ENCODE data around the gene GUCY1B1. TPM values are rescaled to one million over a fixed set of nuclear protein-coding genes. Genes with fewer than 3 reads are reported as not detected.
A peak's percentile ranks its signal among the peaks of the same experiment; 100 is the strongest.

The GUCY1B1 gene
- total RNA-seq, 1 donor from 2014 or later, result 2.1 TPM

DNA sequence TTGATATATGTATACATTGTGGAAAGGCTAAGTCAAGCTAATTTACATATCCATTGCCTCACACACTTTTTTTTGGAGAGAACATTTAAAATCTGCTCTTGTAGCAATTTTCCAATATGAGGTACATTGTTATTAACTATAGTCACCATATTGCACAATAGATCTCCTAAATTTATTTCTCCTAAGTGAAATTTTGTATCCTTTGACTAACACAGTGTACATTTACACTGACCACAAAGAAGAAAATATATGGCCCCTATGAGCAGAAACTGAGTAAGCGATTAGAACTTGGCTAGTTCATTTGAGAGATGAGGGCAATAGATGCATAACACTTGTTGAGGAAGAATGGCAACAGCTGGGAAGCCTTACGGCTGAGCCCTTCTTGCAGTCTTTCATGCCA is 20.3 kb upstream of the GUCY1B1 start:
- DNase-seq (ENCODE audit: low read depth) (no peak), FAIRE-seq (no peak)
- H3K4me3 ChIP-seq (ENCODE audit: low read depth, low read length), result no peak overlapping the region
- TF ChIP-seq, protein P1, sequence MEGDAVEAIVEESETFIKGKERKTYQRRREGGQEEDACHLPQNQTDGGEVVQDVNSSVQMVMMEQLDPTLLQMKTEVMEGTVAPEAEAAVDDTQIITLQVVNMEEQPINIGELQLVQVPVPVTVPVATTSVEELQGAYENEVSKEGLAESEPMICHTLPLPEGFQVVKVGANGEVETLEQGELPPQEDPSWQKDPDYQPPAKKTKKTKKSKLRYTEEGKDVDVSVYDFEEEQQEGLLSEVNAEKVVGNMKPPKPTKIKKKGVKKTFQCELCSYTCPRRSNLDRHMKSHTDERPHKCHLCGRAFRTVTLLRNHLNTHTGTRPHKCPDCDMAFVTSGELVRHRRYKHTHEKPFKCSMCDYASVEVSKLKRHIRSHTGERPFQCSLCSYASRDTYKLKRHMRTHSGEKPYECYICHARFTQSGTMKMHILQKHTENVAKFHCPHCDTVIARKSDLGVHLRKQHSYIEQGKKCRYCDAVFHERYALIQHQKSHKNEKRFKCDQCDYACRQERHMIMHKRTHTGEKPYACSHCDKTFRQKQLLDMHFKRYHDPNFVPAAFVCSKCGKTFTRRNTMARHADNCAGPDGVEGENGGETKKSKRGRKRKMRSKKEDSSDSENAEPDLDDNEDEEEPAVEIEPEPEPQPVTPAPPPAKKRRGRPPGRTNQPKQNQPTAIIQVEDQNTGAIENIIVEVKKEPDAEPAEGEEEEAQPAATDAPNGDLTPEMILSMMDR (IDR thresholded peaks at IDR 0.05; ENCODE audit: insufficient read depth, low read length, severe bottlenecking), result no peak
- H3K27me3 ChIP-seq (ENCODE audit: control insufficient read depth, insufficient read depth, low read length), result no peaks in the 10 kb centered on the region
- no peaks in the 10 kb centered on the region for H3K36me3 ChIP-seq (ENCODE audit: control insufficient read depth, insufficient read depth, low read length)

DNA sequence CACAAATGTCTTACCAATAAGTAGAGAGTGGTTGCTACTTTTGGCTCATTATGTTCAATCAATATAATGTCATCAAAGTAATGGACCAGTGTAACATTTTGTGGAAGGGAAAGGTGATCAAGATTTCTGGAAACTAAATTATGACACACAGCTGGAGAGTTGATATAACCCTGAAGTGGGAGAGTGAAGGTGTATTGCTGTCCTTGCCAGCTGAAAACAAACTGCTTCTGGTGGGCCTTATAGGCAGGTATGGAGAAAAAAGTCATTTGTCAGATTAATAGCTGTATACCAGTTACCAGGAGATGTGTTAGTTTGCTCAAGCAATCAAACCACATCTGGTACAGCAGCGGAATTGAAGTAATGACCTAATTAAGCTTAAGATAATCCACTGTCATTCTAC is 17.3 kb upstream of the GUCY1B1 start:
- Histone ChIP-seq H3K36me3 (ENCODE audit: control insufficient read depth, insufficient read depth, low read length) (no peaks in the 10 kb centered on the region), H3K4me3 (ENCODE audit: low read depth, low read length) (no peak overlapping the region), H3K27me3 (ENCODE audit: control insufficient read depth, insufficient read depth, low read length) (no peaks in the 10 kb centered on the region)
- TF ChIP-seq, protein P1 (IDR thresholded peaks at IDR 0.05; ENCODE audit: insufficient read depth, low read length, severe bottlenecking), result no peak
- DNase-seq (ENCODE audit: low read depth) (no peak), FAIRE-seq (no peak)

DNA sequence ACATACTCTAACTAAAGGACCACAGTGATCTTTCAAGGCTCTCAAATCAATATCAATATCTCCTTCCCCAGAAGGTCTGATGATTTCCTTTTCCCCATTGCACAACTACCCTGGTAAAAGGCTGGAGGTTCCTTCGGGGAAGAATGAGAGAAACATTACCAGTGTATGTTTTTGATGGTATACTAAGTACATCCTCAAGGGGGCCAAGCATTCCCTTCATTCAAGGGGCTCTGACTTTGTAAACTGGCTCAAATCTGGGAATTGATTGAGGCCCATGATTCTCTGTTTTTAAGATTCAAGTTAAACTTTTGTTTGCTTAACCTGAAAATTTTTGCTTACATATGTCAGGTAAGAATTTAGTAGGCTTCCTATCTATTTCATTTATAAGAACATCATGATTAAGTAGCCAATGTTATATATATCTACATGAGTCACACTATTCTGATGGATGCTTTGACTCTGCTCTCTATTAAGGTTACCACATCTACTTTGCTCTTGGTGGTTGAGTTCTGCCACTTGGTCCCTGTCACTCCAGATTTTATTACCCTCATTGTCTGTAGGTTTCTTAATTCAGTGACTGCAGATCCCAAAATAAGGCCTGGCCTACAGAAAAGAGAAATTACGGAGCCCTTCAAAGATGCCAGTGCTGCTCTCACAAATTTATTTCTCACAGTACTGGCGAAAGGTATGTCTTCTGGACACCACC is 16.4 kb upstream of the GUCY1B1 start:
- Histone ChIP-seq H3K4me3 (ENCODE audit: low read depth, low read length) (no peak overlapping the region), H3K36me3 (ENCODE audit: control insufficient read depth, insufficient read depth, low read length) (no peaks in the 10 kb centered on the region), H3K27me3 (ENCODE audit: control insufficient read depth, insufficient read depth, low read length) (no peaks in the 10 kb centered on the region)
- FAIRE-seq (no peak), DNase-seq (ENCODE audit: low read depth) (no peak)
- TF ChIP-seq, protein P1 (IDR thresholded peaks at IDR 0.05; ENCODE audit: insufficient read depth, low read length, severe bottlenecking), result no peak

DNA sequence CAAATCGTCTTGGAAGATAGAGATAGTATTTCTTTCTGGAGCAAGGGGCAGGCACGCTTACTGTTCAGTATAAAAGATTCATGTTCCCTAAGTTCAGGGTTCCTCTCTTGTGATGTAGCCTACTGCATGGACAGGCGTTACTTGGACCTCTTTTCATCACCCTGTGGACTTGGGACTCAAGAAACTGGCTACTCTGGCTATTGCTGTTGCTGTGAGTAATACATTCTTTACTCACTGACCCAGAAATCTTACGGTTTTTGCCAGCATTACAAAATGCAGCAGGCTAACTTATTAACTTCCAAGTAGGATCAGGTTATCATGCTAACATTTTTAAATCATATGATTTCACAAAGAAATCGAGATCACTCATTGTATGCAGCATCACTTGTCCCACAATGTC is 12.8 kb upstream of the GUCY1B1 start:
- Histone ChIP-seq H3K4me3 (ENCODE audit: low read depth, low read length) (no peak overlapping the region), H3K27me3 (ENCODE audit: control insufficient read depth, insufficient read depth, low read length) (no peaks in the 10 kb centered on the region), H3K36me3 (ENCODE audit: control insufficient read depth, insufficient read depth, low read length) (no peaks in the 10 kb centered on the region)
- FAIRE-seq (no peak), DNase-seq (ENCODE audit: low read depth) (peak; percentile 13)
- TF ChIP-seq, protein P1 (IDR thresholded peaks at IDR 0.05; ENCODE audit: insufficient read depth, low read length, severe bottlenecking), result no peak

DNA sequence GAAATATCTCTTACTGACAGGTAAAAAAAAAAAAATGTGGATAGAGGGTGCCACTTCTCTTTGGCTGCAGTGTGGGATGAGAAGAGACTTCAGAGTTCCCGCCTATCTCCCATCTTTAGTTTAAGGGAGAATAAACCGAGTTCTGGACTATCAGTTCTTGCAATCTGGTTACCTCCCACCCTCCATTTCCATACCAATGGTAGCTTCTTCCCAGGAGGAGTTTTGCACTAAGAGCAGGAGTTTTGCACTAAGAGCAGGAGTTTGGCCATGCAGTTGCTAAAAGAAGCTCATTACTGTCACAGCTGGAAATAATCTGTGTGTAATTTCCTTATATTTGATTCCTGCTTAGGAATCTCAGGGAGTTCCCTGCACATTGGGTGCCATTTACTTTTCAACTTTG is 10.8 kb upstream of the GUCY1B1 start:
- no peaks in the 10 kb centered on the region for H3K27me3 ChIP-seq (ENCODE audit: control insufficient read depth, insufficient read depth, low read length)
- TF ChIP-seq, protein P1 (IDR thresholded peaks at IDR 0.05; ENCODE audit: insufficient read depth, low read length, severe bottlenecking), result no peak
- H3K4me3 ChIP-seq (ENCODE audit: low read depth, low read length), result no peak overlapping the region
- DNase-seq (ENCODE audit: low read depth) (no peak), FAIRE-seq (no peak)
- H3K36me3 ChIP-seq (ENCODE audit: control insufficient read depth, insufficient read depth, low read length), result no peaks in the 10 kb centered on the region

DNA sequence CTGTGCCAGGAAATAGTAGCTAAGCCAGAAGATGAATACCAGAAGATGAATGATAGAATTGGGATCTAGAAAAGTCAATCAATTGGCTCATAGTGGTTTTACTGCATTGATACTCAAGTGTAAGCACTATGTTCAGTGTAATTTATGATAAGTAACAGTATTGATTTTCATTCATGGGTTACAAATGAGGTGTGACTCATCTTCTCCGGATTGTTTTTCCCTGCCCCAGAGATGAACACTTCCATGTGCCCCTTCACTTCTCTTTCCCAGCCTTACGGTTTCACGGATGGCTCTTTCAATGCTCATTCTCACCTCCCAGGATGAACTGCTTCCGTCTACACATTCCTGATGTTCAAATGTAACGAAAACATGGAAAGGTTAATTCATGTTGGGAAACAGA is 9.8 kb upstream of the GUCY1B1 start:
- peak; percentile 58 for FAIRE-seq

More for the DNA sequence above, 9.8 kb upstream of the GUCY1B1 start:
- H3K36me3 ChIP-seq (ENCODE audit: control insufficient read depth, insufficient read depth, low read length), result no peaks in the 10 kb centered on the region
- no peaks in the 10 kb centered on the region for H3K27me3 ChIP-seq (ENCODE audit: control insufficient read depth, insufficient read depth, low read length)
- TF ChIP-seq, protein P1 (IDR thresholded peaks at IDR 0.05; ENCODE audit: insufficient read depth, low read length, severe bottlenecking), result no peak
- no peak overlapping the region for H3K4me3 ChIP-seq (ENCODE audit: low read depth, low read length)
- DNase-seq (ENCODE audit: low read depth), result no peak
